Thyroid gland (tissue), 4 donors: Measurements from ENCODE around the gene RNF41. TPM values are rescaled to one million over a fixed set of nuclear protein-coding genes. Genes with fewer than 3 reads are reported as not detected.

ENCODE experiments used
- DNase-seq, 2 donors: peaks; one replicate each; pipeline ENCODE4 v3.0.0-alpha.2; 2019
- H3K27ac ChIP-seq, 3 donors: fragments of 200-600 bp; sonication (generic); 1 replicate in 2 of 3; 2 replicates in 1 of 3; pipeline ENCODE4 v1.5.1; 2016 to 2019; ENCODE audit warnings: mild to moderate bottlenecking in 1 of 3, moderate library complexity in 1 of 3
- H3K27me3 ChIP-seq: fragments of 200-600 bp; sonication (generic); one replicate; pipeline ENCODE4 v1.5.1; 2019
- H3K36me3 ChIP-seq, 2 donors: fragments of 200-600 bp; sonication (generic); one replicate each; pipeline ENCODE4 v1.5.1; 2016 to 2019
- H3K4me1 ChIP-seq, 2 donors: fragments of 200-600 bp; sonication (generic); one replicate each; pipeline ENCODE4 v1.5.1; 2017 to 2019
- H3K4me3 ChIP-seq, 3 donors: fragments of 200-600 bp; sonication (generic); replicated peaks in 1 of 3; 1 replicate in 2 of 3; 2 replicates in 1 of 3; pipeline ENCODE4 v1.5.1; 2016; ENCODE audit warnings: mild to moderate bottlenecking in 1 of 3
- H3K9me3 ChIP-seq: fragments of 200-600 bp; sonication (generic); one replicate; pipeline ENCODE4 v1.5.1; 2017
- CTCF ChIP-seq, 6 experiments: fragments of 200-600 bp in 3 of 6; fragments of 450-650 bp in 3 of 6; sonication (generic) in 3 of 6; IDR thresholded peaks; one replicate each; pipeline ENCODE4 v1.5.1; 2016 to 2019; ENCODE audit warnings: antibody characterized with exemption in 6 of 6, mild to moderate bottlenecking in 2 of 6, inconsistent platforms in 1 of 6, moderate library complexity in 1 of 6
- POLR2A ChIP-seq, 2 donors: fragments of 450-650 bp; IDR thresholded peaks; one replicate each; pipeline ENCODE4 v1.6.1; 2017; ENCODE audit warnings: antibody characterized with exemption in 2 of 2, mild to moderate bottlenecking in 2 of 2, moderate library complexity in 1 of 2
- WGBS, 2 donors: methylation state at CpG; one replicate each; pipeline ENCODE4 v1.1.5; 2017; 5-methylcytosine and 5-hydroxymethylcytosine counted together
- intact Hi-C: fragments of 100-400 bp; cut with DNase I; formaldehyde crosslinking; loops from one replicate; pipeline ENCODE4 v1.15.1; 2023
- total RNA-seq, 4 donors: library from RNA; depleted of rRNA; stranded (reverse); fragments of >200 nt; gene quantifications; one replicate each; pipeline ENCODE4 v1.2.3, GENCODE V29; 2016

RNF41 gene
- total RNA-seq, 4 donors from 2014 or later = 63.4 to 89.7 (median 73.4) TPM

DNA sequence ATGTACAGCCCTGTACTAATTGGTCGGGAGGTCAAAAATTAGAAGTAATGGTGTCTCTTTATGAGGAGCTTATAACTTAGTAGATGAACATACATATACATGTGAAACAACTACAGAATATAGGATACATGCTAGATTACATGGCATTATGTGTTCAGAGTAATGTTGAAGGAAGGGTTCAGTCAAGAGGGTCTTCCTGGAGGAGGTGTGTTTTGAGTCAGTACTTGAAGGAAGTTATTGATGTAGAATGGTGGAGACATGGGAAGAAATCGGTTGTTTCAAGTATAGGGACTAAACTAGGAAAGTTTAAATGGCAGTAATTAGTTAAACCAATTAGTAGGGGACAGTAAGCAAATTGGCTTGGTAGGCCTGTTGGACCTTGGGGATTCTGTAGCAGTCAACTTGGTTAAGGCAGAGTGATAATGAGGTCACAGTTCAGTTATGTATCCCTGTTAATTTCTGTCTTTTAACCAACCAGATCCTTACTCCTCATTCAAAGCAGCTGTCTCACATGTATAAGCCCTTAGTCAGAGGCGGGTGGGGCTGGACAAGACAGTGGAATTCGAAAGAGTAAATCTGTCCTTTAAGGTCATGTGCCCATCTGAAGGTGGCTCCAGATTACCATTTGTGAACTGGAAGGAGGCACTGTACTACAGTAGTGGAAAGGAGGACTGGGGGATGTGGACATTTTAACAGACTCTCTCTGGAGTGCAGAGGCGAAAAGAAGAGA is 39.9 kb upstream of the RNF41 start:
- Histone ChIP-seq H3K4me1 (peaks cover 18 to 19% of the 10 kb centered on the region in 2 donors), H3K27ac (no peak overlapping the region), H3K4me3 (no peak overlapping the region), H3K9me3 (no peaks in the 10 kb centered on the region), H3K36me3 (no peaks in the 10 kb centered on the region), H3K27me3 (no peaks in the 10 kb centered on the region)
- 89 to 93% methylated on average over 5 of the region's 5 CpGs for WGBS, 2 donors
- TF ChIP-seq POLR2A (IDR thresholded peaks at IDR 0.05) (no peak), CTCF (IDR thresholded peaks at IDR 0.05) (no peak)
- intact Hi-C loops = no loop called here
- DNase-seq = no peak

DNA sequence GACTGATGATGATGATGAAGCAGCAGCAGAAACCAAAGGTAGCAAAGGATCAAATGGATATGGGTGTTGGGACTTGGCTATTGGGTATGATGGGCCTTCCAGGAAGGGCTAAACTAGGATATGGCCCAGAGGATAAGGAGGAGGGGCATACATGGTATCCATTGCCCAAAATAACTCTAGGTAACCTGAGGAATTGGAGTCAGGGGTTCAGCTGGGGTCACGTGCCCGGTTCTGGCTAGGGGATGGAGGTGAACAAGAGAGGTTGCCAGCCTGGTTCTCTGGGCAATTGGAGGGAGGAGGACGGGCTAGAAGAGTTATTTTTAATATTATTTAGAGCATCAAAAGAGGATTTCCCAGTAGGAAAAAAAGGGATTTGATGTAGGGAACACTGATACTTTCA is 39.2 kb upstream of the RNF41 start:
- H3K27ac ChIP-seq = no peak overlapping the region
- intact Hi-C loops = no loop called here
- 83 to 85% methylated on average over 3 of the region's 3 CpGs for WGBS, 2 donors
- peaks cover under 1 to 3% of the 10 kb centered on the region in 2 donors for H3K36me3 ChIP-seq
- H3K4me3 ChIP-seq = no peak overlapping the region
- H3K4me1 ChIP-seq = peaks cover 11 to 20% of the 10 kb centered on the region in 2 donors
- no peaks in the 10 kb centered on the region for H3K9me3 ChIP-seq
- TF ChIP-seq CTCF (IDR thresholded peaks at IDR 0.05) (no peak), POLR2A (IDR thresholded peaks at IDR 0.05) (no peak)
- H3K27me3 ChIP-seq = no peaks in the 10 kb centered on the region
- no peak for DNase-seq

GRCh38 chr12:56260380-56260779 is 38.7 kb upstream of the RNF41 start:
- 93 to 95% methylated on average over 8 of the region's 8 CpGs for WGBS, 2 donors
- Histone ChIP-seq H3K27me3 (no peaks in the 10 kb centered on the region), H3K27ac (no peak overlapping the region), H3K36me3 (peaks cover 6 to 7% of the 10 kb centered on the region in 2 donors), H3K4me1 (peaks cover 10 to 20% of the 10 kb centered on the region in 2 donors), H3K4me3 (no peak overlapping the region), H3K9me3 (no peaks in the 10 kb centered on the region)
- intact Hi-C loops = no loop called here
- TF ChIP-seq CTCF (IDR thresholded peaks at IDR 0.05) (no peak), POLR2A (IDR thresholded peaks at IDR 0.05) (no peak)
- no peak for DNase-seq

DNA sequence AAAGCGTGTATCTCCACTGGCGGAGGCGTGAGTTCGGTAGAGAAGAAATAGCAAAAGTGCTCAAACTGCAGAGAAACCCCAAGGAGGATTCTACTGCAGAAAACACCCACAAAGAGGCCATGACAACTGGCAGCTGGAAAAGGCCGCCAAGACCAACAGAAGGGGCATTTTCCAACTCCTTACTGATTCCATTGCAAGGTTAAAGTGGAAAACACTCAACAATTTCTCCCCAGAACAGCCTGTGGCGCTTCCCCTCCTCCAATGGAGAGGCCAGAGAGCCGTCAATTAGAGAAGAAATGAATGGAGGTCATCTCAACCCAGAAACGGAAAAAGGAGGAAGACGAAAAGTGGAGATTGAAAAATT is 37.1 kb upstream of the RNF41 start:
- TF ChIP-seq CTCF (IDR thresholded peaks at IDR 0.05) = no peak
- TF ChIP-seq POLR2A (IDR thresholded peaks at IDR 0.05) = no peak
- Histone ChIP-seq H3K9me3 (no peaks in the 10 kb centered on the region), H3K4me1 (peaks cover 10 to 20% of the 10 kb centered on the region in 2 donors), H3K27me3 (no peaks in the 10 kb centered on the region), H3K36me3 (peaks cover 19 to 21% of the 10 kb centered on the region in 2 donors), H3K27ac (peak overlapping the region; percentile 77 to 86 (median 83)), H3K4me3 (peak overlapping the region; percentile 67 to 92 (median 78))
- intact Hi-C loops = no loop called here
- DNase-seq = no peak
- WGBS, 2 donors = 14 to 17% methylated on average over 9 of the region's 9 CpGs

DNA sequence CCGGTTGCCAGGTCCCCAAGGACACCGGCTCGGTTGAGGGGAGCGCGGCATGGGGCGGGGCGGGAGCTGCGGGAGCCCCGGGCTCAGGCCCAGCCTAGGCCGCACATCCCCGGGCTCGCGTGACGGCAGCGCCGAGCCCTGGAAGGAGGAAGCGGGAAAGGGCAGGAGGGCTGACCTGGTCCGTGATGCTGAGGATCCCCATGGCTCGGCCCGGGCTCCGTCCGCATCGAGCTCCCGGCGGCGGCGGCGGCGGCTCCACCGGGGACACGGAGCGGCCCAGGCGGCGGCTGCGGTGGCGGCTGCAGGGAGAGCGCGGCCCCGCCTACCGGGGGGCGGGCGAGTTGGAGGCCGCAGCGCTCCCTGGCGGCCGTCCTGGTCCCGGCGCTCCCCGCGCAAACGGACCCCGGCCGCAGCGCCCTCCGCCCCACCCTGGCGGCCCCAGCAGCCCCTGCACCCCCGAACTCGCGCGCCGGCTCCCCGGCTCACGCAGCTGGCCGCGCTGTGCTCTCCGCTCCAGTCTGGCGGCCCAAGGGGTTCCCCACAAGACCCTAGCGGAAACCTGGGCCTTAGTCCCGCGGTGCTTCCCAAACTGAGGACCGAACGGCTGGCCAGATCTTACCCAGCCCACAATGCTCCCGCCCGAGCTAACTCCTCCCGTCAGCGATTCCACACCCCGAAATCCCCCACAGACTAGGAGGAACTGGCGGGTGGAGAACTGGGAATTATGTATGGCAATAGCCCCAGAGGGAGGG is 36.5 kb upstream of the RNF41 start, which contains the start of gene ANKRD52:
Gene ANKRD52, minus strand, starts transcription at position 317 of the 752 bp plus-strand sequence. Its CDS starts 115 bp downstream, at position 202.
- intact Hi-C loops = no loop called here
- 0 to 2% methylated on average over 13 to 15 of the region's 78 CpGs for WGBS, 2 donors

More for the DNA sequence above, 36.5 kb upstream of the RNF41 start, which contains the start of gene ANKRD52:
- Histone ChIP-seq H3K4me1 (peaks cover 10 to 20% of the 10 kb centered on the region in 2 donors), H3K4me3 (peak within 1 kb of the TSS; percentile 67 to 92 (median 78)), H3K27ac (peak within 1 kb of the TSS; percentile 77 to 86 (median 83)), H3K27me3 (no peaks in the 10 kb centered on the region), H3K9me3 (no peaks in the 10 kb centered on the region), H3K36me3 (peaks cover 24 to 26% of the 10 kb centered on the region in 2 donors)
- TF ChIP-seq CTCF (IDR thresholded peaks at IDR 0.05) (peak in 4 of 6 experiments; percentile 50 to 94 (median 86)), POLR2A (IDR thresholded peaks at IDR 0.05) (peak in 1 of 2 donors; percentile 65)
- peak; percentile 73 to 75 for DNase-seq
